Measurements from ENCODE around the gene MGAT2.
"Not testable (repeated sequence)": the region's sequence is repeated elsewhere in the genome, so short reads cannot be mapped to it uniquely, and the experiment has no call there.

Gene MGAT2

GRCh38 chr14:49654511-49654910 lies 33.9 kb downstream of the MGAT2 start:
- no peak for DNase-seq (ENCODE audit: low spot score)

GRCh38 chr14:49657500-49657899 lies 36.9 kb downstream of the MGAT2 start:
- not testable (repeated sequence) for DNase-seq (ENCODE audit: low spot score)

GRCh38 chr14:49659526-49660455 lies 39.2 kb downstream of the MGAT2 start:
- DNase-seq (ENCODE audit: low spot score) = no peak

GRCh38 chr14:49670475-49670874 lies 49.9 kb downstream of the MGAT2 start:
- DNase-seq (ENCODE audit: low spot score) = no peak
